Measurements from ENCODE around the gene STAC3.
A peak's percentile ranks its signal among the peaks of the same experiment; 100 is the strongest.

DNA sequence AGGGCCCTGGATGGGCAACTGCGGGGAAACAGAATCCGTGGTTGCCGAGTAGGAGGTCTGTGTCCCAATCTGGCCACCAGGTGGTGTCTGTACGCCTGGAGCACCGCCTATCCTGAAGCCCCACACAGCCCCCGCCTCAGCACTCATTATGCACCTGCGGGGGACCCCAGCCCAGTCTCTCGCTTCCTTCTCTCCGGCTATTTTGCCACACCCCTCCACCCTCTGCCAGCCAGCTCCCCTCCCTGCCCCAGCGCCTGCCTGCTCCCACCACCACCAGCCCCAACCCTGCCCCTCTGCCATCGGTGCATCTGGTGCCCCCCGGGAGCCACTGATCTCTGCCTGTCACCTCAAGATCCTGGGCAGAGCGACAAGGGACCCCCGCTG is 36.6 kb downstream of the STAC3 start:
- TF ChIP-seq ZNF600 (tag by site-specific recombination; IDR thresholded peaks at IDR 0.05) (no peak), ZFP37 (tag by site-specific recombination; IDR thresholded peaks at IDR 0.05) (no peak), ZBTB8A (tag by site-specific recombination; IDR thresholded peaks at IDR 0.05) (peak; percentile 50; the same call in 1 of the 2 replicates), CTCF (tag by site-specific recombination; IDR thresholded peaks at IDR 0.05) (peak; percentile 86), ZSCAN23 (tag by site-specific recombination; IDR thresholded peaks at IDR 0.05) (no peak), ZNF274 (IDR thresholded peaks at IDR 0.05; ENCODE audit: low read length) (no peak), ZNF274 (tag by site-specific recombination; IDR thresholded peaks at IDR 0.05; ENCODE audit: borderline replicate concordance) (no peak)
- TF ChIP-seq, protein P1, sequence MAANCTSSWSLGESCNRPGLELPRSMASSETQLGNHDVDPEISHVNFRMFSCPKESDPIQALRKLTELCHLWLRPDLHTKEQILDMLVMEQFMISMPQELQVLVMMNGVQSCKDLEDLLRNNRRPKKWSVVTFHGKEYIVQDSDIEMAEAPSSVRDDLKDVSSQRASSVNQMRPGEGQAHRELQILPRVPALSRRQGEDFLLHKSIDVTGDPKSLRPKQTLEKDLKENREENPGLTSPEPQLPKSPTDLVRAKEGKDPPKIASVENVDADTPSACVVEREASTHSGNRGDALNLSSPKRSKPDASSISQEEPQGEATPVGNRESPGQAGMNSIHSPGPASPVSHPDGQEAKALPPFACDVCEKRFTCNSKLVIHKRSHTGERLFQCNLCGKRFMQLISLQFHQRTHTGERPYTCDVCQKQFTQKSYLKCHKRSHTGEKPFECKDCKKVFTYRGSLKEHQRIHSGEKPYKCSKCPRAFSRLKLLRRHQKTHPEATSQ (tag by site-specific recombination; IDR thresholded peaks at IDR 0.05), result no peak
- TF ChIP-seq, protein P2, sequence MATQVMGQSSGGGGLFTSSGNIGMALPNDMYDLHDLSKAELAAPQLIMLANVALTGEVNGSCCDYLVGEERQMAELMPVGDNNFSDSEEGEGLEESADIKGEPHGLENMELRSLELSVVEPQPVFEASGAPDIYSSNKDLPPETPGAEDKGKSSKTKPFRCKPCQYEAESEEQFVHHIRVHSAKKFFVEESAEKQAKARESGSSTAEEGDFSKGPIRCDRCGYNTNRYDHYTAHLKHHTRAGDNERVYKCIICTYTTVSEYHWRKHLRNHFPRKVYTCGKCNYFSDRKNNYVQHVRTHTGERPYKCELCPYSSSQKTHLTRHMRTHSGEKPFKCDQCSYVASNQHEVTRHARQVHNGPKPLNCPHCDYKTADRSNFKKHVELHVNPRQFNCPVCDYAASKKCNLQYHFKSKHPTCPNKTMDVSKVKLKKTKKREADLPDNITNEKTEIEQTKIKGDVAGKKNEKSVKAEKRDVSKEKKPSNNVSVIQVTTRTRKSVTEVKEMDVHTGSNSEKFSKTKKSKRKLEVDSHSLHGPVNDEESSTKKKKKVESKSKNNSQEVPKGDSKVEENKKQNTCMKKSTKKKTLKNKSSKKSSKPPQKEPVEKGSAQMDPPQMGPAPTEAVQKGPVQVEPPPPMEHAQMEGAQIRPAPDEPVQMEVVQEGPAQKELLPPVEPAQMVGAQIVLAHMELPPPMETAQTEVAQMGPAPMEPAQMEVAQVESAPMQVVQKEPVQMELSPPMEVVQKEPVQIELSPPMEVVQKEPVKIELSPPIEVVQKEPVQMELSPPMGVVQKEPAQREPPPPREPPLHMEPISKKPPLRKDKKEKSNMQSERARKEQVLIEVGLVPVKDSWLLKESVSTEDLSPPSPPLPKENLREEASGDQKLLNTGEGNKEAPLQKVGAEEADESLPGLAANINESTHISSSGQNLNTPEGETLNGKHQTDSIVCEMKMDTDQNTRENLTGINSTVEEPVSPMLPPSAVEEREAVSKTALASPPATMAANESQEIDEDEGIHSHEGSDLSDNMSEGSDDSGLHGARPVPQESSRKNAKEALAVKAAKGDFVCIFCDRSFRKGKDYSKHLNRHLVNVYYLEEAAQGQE (tag by site-specific recombination; IDR thresholded peaks at IDR 0.05), result no peak
- TF ChIP-seq, protein P3, sequence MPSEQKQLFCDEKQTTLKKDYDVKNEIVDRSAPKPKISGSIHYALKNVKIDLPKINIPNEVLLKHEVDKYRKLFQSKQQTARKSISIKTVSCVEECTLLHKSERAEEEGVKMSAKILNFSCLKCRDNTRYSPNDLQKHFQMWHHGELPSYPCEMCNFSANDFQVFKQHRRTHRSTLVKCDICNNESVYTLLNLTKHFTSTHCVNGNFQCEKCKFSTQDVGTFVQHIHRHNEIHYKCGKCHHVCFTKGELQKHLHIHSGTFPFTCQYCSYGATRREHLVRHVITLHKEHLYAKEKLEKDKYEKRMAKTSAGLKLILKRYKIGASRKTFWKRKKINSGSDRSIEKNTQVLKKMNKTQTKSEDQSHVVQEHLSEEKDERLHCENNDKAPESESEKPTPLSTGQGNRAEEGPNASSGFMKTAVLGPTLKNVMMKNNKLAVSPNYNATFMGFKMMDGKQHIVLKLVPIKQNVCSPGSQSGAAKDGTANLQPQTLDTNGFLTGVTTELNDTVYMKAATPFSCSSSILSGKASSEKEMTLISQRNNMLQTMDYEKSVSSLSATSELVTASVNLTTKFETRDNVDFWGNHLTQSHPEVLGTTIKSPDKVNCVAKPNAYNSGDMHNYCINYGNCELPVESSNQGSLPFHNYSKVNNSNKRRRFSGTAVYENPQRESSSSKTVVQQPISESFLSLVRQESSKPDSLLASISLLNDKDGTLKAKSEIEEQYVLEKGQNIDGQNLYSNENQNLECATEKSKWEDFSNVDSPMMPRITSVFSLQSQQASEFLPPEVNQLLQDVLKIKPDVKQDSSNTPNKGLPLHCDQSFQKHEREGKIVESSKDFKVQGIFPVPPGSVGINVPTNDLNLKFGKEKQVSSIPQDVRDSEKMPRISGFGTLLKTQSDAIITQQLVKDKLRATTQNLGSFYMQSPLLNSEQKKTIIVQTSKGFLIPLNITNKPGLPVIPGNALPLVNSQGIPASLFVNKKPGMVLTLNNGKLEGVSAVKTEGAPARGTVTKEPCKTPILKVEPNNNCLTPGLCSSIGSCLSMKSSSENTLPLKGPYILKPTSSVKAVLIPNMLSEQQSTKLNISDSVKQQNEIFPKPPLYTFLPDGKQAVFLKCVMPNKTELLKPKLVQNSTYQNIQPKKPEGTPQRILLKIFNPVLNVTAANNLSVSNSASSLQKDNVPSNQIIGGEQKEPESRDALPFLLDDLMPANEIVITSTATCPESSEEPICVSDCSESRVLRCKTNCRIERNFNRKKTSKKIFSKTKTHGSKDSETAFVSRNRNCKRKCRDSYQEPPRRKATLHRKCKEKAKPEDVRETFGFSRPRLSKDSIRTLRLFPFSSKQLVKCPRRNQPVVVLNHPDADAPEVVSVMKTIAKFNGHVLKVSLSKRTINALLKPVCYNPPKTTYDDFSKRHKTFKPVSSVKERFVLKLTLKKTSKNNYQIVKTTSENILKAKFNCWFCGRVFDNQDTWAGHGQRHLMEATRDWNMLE (tag by site-specific recombination; conservative IDR thresholded peaks at IDR 0.05; ENCODE audit: low read depth), result no peak

Data from HEK293 (cell line).